ENCODE results near the gene PID1.

- TF ChIP-seq CTCF (IDR thresholded peaks at IDR 0.05 in 8 of 11, conservative IDR thresholded peaks at IDR 0.05 in 3 of 11) (no peak), POLR2A (IDR thresholded peaks at IDR 0.05) (no peak), POLR2AphosphoS5 (IDR thresholded peaks at IDR 0.05) (no peak)
These were observed 43.0 kb upstream of the PID1 start for GRCh38 chr2:229314117-229314516.
